ENCODE data around the gene SPHKAP.

The SPHKAP gene

GRCh38 chr2:228140934-228141528 lies 40.5 kb downstream of the SPHKAP start:
- no peak overlapping the region for H3K27ac ChIP-seq (ENCODE audit: low read depth, low read length)
- no peak overlapping the region for H2BK15ac ChIP-seq (replicated peaks; ENCODE audit: low read depth)
- no peak overlapping the region for H2BK120ac ChIP-seq (ENCODE audit: low read depth, low read length)
- H3K79me1 ChIP-seq (ENCODE audit: low read length) = no peaks in the 10 kb centered on the region
- H4K8ac ChIP-seq (ENCODE audit: low read depth, low read length) = no peak overlapping the region
- H3K4me1 ChIP-seq (ENCODE audit: control insufficient read depth, low read depth, low read length) = no peaks in the 10 kb centered on the region
- no peak overlapping the region for H4K5ac ChIP-seq (ENCODE audit: low read length)
- no peak overlapping the region for H3K4me3 ChIP-seq (ENCODE audit: low read length)
- no peak for DNase-seq
- no peak overlapping the region for H3K18ac ChIP-seq (ENCODE audit: low read length)
- WGBS (ENCODE audit: extremely low coverage, insufficient coverage, low lambda C conversion rate) = no CpG with 5 or more reads among the region's 3 CpGs
- H3K56ac ChIP-seq (ENCODE audit: low read length) = no peak overlapping the region
- H3K23ac ChIP-seq (ENCODE audit: low read length) = no peak overlapping the region
- no peaks in the 10 kb centered on the region for H3K79me2 ChIP-seq (ENCODE audit: control insufficient read depth, insufficient read depth, low read length)
- no peaks in the 10 kb centered on the region for H3K36me3 ChIP-seq (ENCODE audit: control insufficient read depth, insufficient read depth, low read length)
- no peak overlapping the region for H3K4me2 ChIP-seq (ENCODE audit: low read length)
- H3K9ac ChIP-seq (ENCODE audit: low read length) = no peak overlapping the region
- no peak overlapping the region for H2AK5ac ChIP-seq (ENCODE audit: low read length)
- H3K27me3 ChIP-seq (ENCODE audit: insufficient read depth, low read length, poor library complexity) = no peaks in the 10 kb centered on the region
- no peak overlapping the region for H3K4ac ChIP-seq (ENCODE audit: low read depth, low read length)
- H2BK5ac ChIP-seq (ENCODE audit: low read length) = no peak overlapping the region

- H4K5ac ChIP-seq (ENCODE audit: low read length) = no peak overlapping the region
- H3K4ac ChIP-seq (ENCODE audit: low read depth, low read length) = no peak overlapping the region
- H4K8ac ChIP-seq (ENCODE audit: low read depth, low read length) = no peak overlapping the region
- no peak overlapping the region for H2BK15ac ChIP-seq (replicated peaks; ENCODE audit: low read depth)
- H3K79me2 ChIP-seq (ENCODE audit: control insufficient read depth, insufficient read depth, low read length) = no peaks in the 10 kb centered on the region
- H2AK5ac ChIP-seq (ENCODE audit: low read length) = no peak overlapping the region
- no peaks in the 10 kb centered on the region for H3K36me3 ChIP-seq (ENCODE audit: control insufficient read depth, insufficient read depth, low read length)
- H3K23ac ChIP-seq (ENCODE audit: low read length) = no peak overlapping the region
- no peak overlapping the region for H3K4me2 ChIP-seq (ENCODE audit: low read length)
- H3K18ac ChIP-seq (ENCODE audit: low read length) = no peak overlapping the region
- no peak overlapping the region for H3K56ac ChIP-seq (ENCODE audit: low read length)
- H3K79me1 ChIP-seq (ENCODE audit: low read length) = no peaks in the 10 kb centered on the region
- whole genome bisulfite sequencing (ENCODE audit: extremely low coverage, insufficient coverage, low lambda C conversion rate) = no CpG with 5 or more reads among the region's 3 CpGs
- no peak overlapping the region for H3K4me3 ChIP-seq (ENCODE audit: low read length)
- DNase-seq = no peak
- H3K27ac ChIP-seq (ENCODE audit: low read depth, low read length) = no peak overlapping the region
- no peak overlapping the region for H2BK120ac ChIP-seq (ENCODE audit: low read depth, low read length)
- H3K9ac ChIP-seq (ENCODE audit: low read length) = no peak overlapping the region
- H3K4me1 ChIP-seq (ENCODE audit: control insufficient read depth, low read depth, low read length) = no peaks in the 10 kb centered on the region
- H2BK5ac ChIP-seq (ENCODE audit: low read length) = no peak overlapping the region
- H3K27me3 ChIP-seq (ENCODE audit: insufficient read depth, low read length, poor library complexity) = no peaks in the 10 kb centered on the region
Observed at GRCh38 chr2:228136027-228136426, 45.5 kb downstream of the SPHKAP start.

- H2BK120ac ChIP-seq (ENCODE audit: low read depth, low read length) = no peak overlapping the region
- no peak overlapping the region for H4K5ac ChIP-seq (ENCODE audit: low read length)
- no peaks in the 10 kb centered on the region for H3K36me3 ChIP-seq (ENCODE audit: control insufficient read depth, insufficient read depth, low read length)
- DNase-seq = no peak
- no peak overlapping the region for H3K18ac ChIP-seq (ENCODE audit: low read length)
- H3K56ac ChIP-seq (ENCODE audit: low read length) = no peak overlapping the region
- no peak overlapping the region for H2BK5ac ChIP-seq (ENCODE audit: low read length)
- H4K8ac ChIP-seq (ENCODE audit: low read depth, low read length) = no peak overlapping the region
- H3K4me2 ChIP-seq (ENCODE audit: low read length) = no peak overlapping the region
- H3K79me2 ChIP-seq (ENCODE audit: control insufficient read depth, insufficient read depth, low read length) = no peaks in the 10 kb centered on the region
- no peak overlapping the region for H3K9ac ChIP-seq (ENCODE audit: low read length)
- H3K4me1 ChIP-seq (ENCODE audit: control insufficient read depth, low read depth, low read length) = no peaks in the 10 kb centered on the region
- no peaks in the 10 kb centered on the region for H3K79me1 ChIP-seq (ENCODE audit: low read length)
- H2BK15ac ChIP-seq (replicated peaks; ENCODE audit: low read depth) = no peak overlapping the region
- H3K23ac ChIP-seq (ENCODE audit: low read length) = no peak overlapping the region
- H3K4me3 ChIP-seq (ENCODE audit: low read length) = no peak overlapping the region
- H3K27me3 ChIP-seq (ENCODE audit: insufficient read depth, low read length, poor library complexity) = no peaks in the 10 kb centered on the region
- WGBS (ENCODE audit: extremely low coverage, insufficient coverage, low lambda C conversion rate) = no CpG with 5 or more reads among the region's 2 CpGs
- H3K4ac ChIP-seq (ENCODE audit: low read depth, low read length) = no peak overlapping the region
- H2AK5ac ChIP-seq (ENCODE audit: low read length) = no peak overlapping the region
- no peak overlapping the region for H3K27ac ChIP-seq (ENCODE audit: low read depth, low read length)
Observed at GRCh38 chr2:228135300-228135699, 46.2 kb downstream of the SPHKAP start.

- Histone ChIP-seq H4K5ac (ENCODE audit: low read length) (no peak overlapping the region), H3K27me3 (ENCODE audit: insufficient read depth, low read length, poor library complexity) (no peaks in the 10 kb centered on the region), H3K79me2 (ENCODE audit: control insufficient read depth, insufficient read depth, low read length) (no peaks in the 10 kb centered on the region), H3K36me3 (ENCODE audit: control insufficient read depth, insufficient read depth, low read length) (no peaks in the 10 kb centered on the region), H3K79me1 (ENCODE audit: low read length) (no peaks in the 10 kb centered on the region), H3K4me1 (ENCODE audit: control insufficient read depth, low read depth, low read length) (no peaks in the 10 kb centered on the region), H3K23ac (ENCODE audit: low read length) (no peak overlapping the region), H4K8ac (ENCODE audit: low read depth, low read length) (no peak overlapping the region), H2BK120ac (ENCODE audit: low read depth, low read length) (no peak overlapping the region), H3K4ac (ENCODE audit: low read depth, low read length) (no peak overlapping the region), H3K4me3 (ENCODE audit: low read length) (no peak overlapping the region), H2BK5ac (ENCODE audit: low read length) (no peak overlapping the region), H3K56ac (ENCODE audit: low read length) (no peak overlapping the region), H3K27ac (ENCODE audit: low read depth, low read length) (no peak overlapping the region), H3K18ac (ENCODE audit: low read length) (no peak overlapping the region), H2BK15ac (replicated peaks; ENCODE audit: low read depth) (no peak overlapping the region), H3K9ac (ENCODE audit: low read length) (no peak overlapping the region), H2AK5ac (ENCODE audit: low read length) (no peak overlapping the region), H3K4me2 (ENCODE audit: low read length) (no peak overlapping the region)
- WGBS (ENCODE audit: extremely low coverage, insufficient coverage, low lambda C conversion rate) = no CpG with 5 or more reads among the region's 8 CpGs
- DNase-seq = no peak
Observed at GRCh38 chr2:228131833-228132232, 49.7 kb downstream of the SPHKAP start.

- DNase-seq = no peak
- Histone ChIP-seq H2BK5ac (ENCODE audit: low read length) (no peak overlapping the region), H3K18ac (ENCODE audit: low read length) (no peak overlapping the region), H3K79me2 (ENCODE audit: control insufficient read depth, insufficient read depth, low read length) (no peaks in the 10 kb centered on the region), H3K4me1 (ENCODE audit: control insufficient read depth, low read depth, low read length) (no peaks in the 10 kb centered on the region), H3K79me1 (ENCODE audit: low read length) (no peaks in the 10 kb centered on the region), H2BK15ac (replicated peaks; ENCODE audit: low read depth) (no peak overlapping the region), H3K4me3 (ENCODE audit: low read length) (no peak overlapping the region), H3K4me2 (ENCODE audit: low read length) (no peak overlapping the region), H4K5ac (ENCODE audit: low read length) (no peak overlapping the region), H3K9ac (ENCODE audit: low read length) (no peak overlapping the region), H3K27ac (ENCODE audit: low read depth, low read length) (no peak overlapping the region), H3K36me3 (ENCODE audit: control insufficient read depth, insufficient read depth, low read length) (no peaks in the 10 kb centered on the region), H3K56ac (ENCODE audit: low read length) (no peak overlapping the region), H2AK5ac (ENCODE audit: low read length) (no peak overlapping the region), H3K4ac (ENCODE audit: low read depth, low read length) (no peak overlapping the region), H4K8ac (ENCODE audit: low read depth, low read length) (no peak overlapping the region), H2BK120ac (ENCODE audit: low read depth, low read length) (no peak overlapping the region), H3K27me3 (ENCODE audit: insufficient read depth, low read length, poor library complexity) (no peaks in the 10 kb centered on the region), H3K23ac (ENCODE audit: low read length) (no peak overlapping the region)
- no CpG with 5 or more reads among the region's 1 CpG for WGBS (ENCODE audit: extremely low coverage, insufficient coverage, low lambda C conversion rate)
Observed at GRCh38 chr2:228126401-228126800, 55.1 kb downstream of the SPHKAP start.

- H3K9ac ChIP-seq (ENCODE audit: low read length) = no peak overlapping the region
- no peaks in the 10 kb centered on the region for H3K79me1 ChIP-seq (ENCODE audit: low read length)
- H3K18ac ChIP-seq (ENCODE audit: low read length) = no peak overlapping the region
- no peak overlapping the region for H3K4ac ChIP-seq (ENCODE audit: low read depth, low read length)
- H3K4me3 ChIP-seq (ENCODE audit: low read length) = no peak overlapping the region
- no peak overlapping the region for H4K8ac ChIP-seq (ENCODE audit: low read depth, low read length)
- no peak overlapping the region for H4K5ac ChIP-seq (ENCODE audit: low read length)
- no peak overlapping the region for H3K27ac ChIP-seq (ENCODE audit: low read depth, low read length)
- no peaks in the 10 kb centered on the region for H3K27me3 ChIP-seq (ENCODE audit: insufficient read depth, low read length, poor library complexity)
- no peak overlapping the region for H2BK120ac ChIP-seq (ENCODE audit: low read depth, low read length)
- H3K56ac ChIP-seq (ENCODE audit: low read length) = no peak overlapping the region
- no peaks in the 10 kb centered on the region for H3K36me3 ChIP-seq (ENCODE audit: control insufficient read depth, insufficient read depth, low read length)
- H2BK15ac ChIP-seq (replicated peaks; ENCODE audit: low read depth) = no peak overlapping the region
- no peak overlapping the region for H2AK5ac ChIP-seq (ENCODE audit: low read length)
- WGBS (ENCODE audit: extremely low coverage, insufficient coverage, low lambda C conversion rate) = no CpG with 5 or more reads among the region's 2 CpGs
- DNase-seq = no peak
- H3K4me1 ChIP-seq (ENCODE audit: control insufficient read depth, low read depth, low read length) = no peaks in the 10 kb centered on the region
- no peaks in the 10 kb centered on the region for H3K79me2 ChIP-seq (ENCODE audit: control insufficient read depth, insufficient read depth, low read length)
- H3K23ac ChIP-seq (ENCODE audit: low read length) = no peak overlapping the region
- no peak overlapping the region for H3K4me2 ChIP-seq (ENCODE audit: low read length)
- H2BK5ac ChIP-seq (ENCODE audit: low read length) = no peak overlapping the region
Observed at GRCh38 chr2:228118940-228119339, 62.5 kb downstream of the SPHKAP start.
